Peyer's patch (tissue), 4 donors: ENCODE results near the gene COBL. TPM values are rescaled to one million over a fixed set of nuclear protein-coding genes. Genes with fewer than 3 reads are reported as not detected.

Experiments
- DNase-seq, 3 donors: peaks; one replicate each; pipeline ENCODE4 v3.0.0-alpha.2; 2017 to 2019
- H3K27ac ChIP-seq, 4 donors: fragments of 200-600 bp; sonication (generic); one replicate each; pipeline ENCODE4 v1.5.1; 2016 to 2019
- H3K27me3 ChIP-seq, 2 donors: fragments of 200-600 bp; sonication (generic); one replicate each; pipeline ENCODE4 v1.5.1; 2019
- H3K36me3 ChIP-seq, 3 donors: fragments of 200-600 bp; sonication (generic); one replicate each; pipeline ENCODE4 v1.5.1; 2016 to 2019
- H3K4me1 ChIP-seq, 4 donors: fragments of 200-600 bp; sonication (generic); one replicate each; pipeline ENCODE4 v1.5.1; 2016 to 2019
- H3K4me3 ChIP-seq, 4 donors: fragments of 200-600 bp; sonication (generic); 1 replicate in 3 of 4; 2 replicates in 1 of 4; pipeline ENCODE4 v1.5.1; 2016 to 2019; ENCODE audit warnings: mild to moderate bottlenecking in 1 of 4
- H3K9me3 ChIP-seq, 4 donors: fragments of 200-600 bp; sonication (generic); one replicate each; pipeline ENCODE4 v1.5.1; 2016 to 2019; ENCODE audit warnings: mild to moderate bottlenecking in 1 of 4
- POLR2A ChIP-seq, 2 donors: fragments of 450-650 bp; IDR thresholded peaks; one replicate each; pipeline ENCODE4 v1.5.1; 2017; ENCODE audit warnings: antibody characterized with exemption in 2 of 2, mild to moderate bottlenecking in 2 of 2, moderate library complexity in 2 of 2
- total RNA-seq, 4 donors: library from RNA; depleted of rRNA; stranded (reverse); fragments of >200 nt; gene quantifications; one replicate each; pipeline ENCODE4 v1.1.0, GENCODE V29; 2016
- TF ChIP-seq, protein P1 (sequence below), 6 experiments: fragments of 450-650 bp in 4 of 6; fragments of 200-600 bp in 2 of 6; sonication (generic) in 1 of 6; IDR thresholded peaks; one replicate each; pipeline ENCODE4 v1.5.1; 2017 to 2019; ENCODE audit warnings: antibody characterized with exemption in 6 of 6, mild to moderate bottlenecking in 3 of 6, moderate library complexity in 1 of 6

The COBL gene
- total RNA-seq, 4 donors from 2014 or later, result 25.6 to 129 (median 116) TPM

DNA sequence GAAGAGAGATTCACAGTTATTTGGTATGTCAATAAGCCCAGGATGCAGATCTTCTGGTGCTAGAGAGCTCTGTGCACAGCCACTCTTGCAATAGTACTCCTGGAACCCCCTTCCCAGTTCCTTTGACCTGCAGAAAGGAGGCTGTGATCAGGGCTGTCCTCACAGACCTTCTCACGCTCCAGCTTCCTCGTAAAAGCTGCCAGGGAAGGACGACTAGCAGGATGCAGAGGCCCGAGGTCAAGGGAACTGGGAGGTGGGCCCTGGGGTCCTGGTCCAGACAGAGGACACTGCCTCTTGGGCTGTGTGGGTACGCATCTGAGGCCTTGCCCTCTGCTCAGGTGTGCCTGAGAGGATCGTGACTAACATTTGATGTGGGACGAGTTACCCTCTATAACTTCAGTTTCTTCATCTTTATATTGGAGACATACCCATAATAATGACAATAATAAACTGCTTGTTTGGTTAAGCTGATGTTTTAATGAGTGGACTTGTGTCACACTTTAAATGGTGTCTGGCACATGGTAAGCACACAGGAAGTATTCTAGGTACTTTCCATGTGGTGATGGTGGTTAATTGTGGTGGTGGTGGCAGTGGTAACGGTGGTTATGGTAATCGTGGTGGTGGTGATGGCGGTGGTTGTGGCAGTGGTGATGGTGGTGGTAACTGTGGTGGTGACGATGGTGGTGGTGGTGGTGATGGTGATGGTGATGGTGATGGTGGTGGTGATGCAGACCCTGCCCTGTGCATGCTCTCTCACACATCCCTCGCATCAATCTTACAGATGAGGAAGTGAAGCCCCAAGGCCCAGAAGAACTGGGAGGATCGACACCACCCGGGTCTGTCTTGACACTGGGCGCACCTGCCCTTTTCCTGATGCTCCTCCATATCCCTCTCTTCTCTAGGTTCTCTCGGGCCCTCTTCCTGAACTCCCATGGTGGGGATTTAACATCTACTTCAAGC is 298.8 kb downstream of the COBL start:
- Histone ChIP-seq H3K27ac (no peak overlapping the region), H3K4me3 (no peak overlapping the region), H3K9me3 (no peaks in the 10 kb centered on the region), H3K36me3 (no peaks in the 10 kb centered on the region), H3K4me1 (no peaks in the 10 kb centered on the region), H3K27me3 (no peaks in the 10 kb centered on the region)
- TF ChIP-seq, protein P1, sequence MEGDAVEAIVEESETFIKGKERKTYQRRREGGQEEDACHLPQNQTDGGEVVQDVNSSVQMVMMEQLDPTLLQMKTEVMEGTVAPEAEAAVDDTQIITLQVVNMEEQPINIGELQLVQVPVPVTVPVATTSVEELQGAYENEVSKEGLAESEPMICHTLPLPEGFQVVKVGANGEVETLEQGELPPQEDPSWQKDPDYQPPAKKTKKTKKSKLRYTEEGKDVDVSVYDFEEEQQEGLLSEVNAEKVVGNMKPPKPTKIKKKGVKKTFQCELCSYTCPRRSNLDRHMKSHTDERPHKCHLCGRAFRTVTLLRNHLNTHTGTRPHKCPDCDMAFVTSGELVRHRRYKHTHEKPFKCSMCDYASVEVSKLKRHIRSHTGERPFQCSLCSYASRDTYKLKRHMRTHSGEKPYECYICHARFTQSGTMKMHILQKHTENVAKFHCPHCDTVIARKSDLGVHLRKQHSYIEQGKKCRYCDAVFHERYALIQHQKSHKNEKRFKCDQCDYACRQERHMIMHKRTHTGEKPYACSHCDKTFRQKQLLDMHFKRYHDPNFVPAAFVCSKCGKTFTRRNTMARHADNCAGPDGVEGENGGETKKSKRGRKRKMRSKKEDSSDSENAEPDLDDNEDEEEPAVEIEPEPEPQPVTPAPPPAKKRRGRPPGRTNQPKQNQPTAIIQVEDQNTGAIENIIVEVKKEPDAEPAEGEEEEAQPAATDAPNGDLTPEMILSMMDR (IDR thresholded peaks at IDR 0.05), result no peak
- no peak for TF ChIP-seq POLR2A (IDR thresholded peaks at IDR 0.05)
- no peak for DNase-seq

DNA sequence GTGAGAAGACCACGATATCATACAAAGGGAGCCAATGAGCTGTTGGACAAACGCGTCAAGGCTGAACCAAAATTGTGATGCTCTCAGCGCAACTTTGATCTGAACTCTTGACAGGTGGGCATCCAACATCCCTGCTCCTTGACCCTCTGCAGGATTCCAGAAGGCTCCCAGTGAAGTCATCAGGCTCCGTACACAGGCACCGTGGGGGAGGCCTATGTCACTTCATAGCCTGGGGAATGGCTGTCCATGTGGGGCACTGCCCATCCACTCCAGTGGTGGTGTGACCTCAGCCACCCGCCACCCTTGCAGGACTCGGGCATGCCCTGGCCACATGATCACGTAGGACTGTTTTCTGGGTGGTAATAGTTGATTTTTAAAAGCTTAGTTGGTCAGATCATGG is 300.1 kb downstream of the COBL start:
- DNase-seq, result no peak
- no peaks in the 10 kb centered on the region for H3K36me3 ChIP-seq
- no peaks in the 10 kb centered on the region for H3K4me1 ChIP-seq
- H3K27me3 ChIP-seq, result no peaks in the 10 kb centered on the region
- TF ChIP-seq POLR2A (IDR thresholded peaks at IDR 0.05), result no peak
- TF ChIP-seq, protein P1 (IDR thresholded peaks at IDR 0.05), result no peak
- no peak overlapping the region for H3K4me3 ChIP-seq
- no peak overlapping the region for H3K27ac ChIP-seq
- no peaks in the 10 kb centered on the region for H3K9me3 ChIP-seq

DNA sequence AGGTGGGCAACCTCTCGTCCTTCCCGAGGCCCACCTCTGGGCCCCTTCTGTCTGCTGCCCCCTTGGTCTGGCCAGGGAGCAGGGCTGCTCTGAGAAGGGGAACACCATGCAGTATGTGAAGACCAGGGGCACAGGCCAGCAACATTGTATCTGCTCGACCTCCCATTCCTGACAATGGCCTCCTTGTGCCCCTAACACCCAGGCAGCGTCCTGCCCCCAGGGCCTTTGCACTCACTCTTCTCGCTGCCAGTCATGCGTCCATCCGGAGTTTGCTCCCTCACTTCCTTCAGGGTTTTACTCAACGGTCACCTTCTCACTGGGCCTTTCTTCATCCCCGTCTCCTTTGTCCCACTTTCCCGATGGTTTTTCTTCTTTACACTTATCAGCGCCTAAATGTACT is 301.0 kb downstream of the COBL start:
- Histone ChIP-seq H3K27ac (no peak overlapping the region), H3K9me3 (no peaks in the 10 kb centered on the region), H3K27me3 (no peaks in the 10 kb centered on the region), H3K4me3 (no peak overlapping the region), H3K4me1 (no peaks in the 10 kb centered on the region), H3K36me3 (no peaks in the 10 kb centered on the region)
- TF ChIP-seq POLR2A (IDR thresholded peaks at IDR 0.05), result no peak
- TF ChIP-seq, protein P1 (IDR thresholded peaks at IDR 0.05), result no peak
- DNase-seq, result no peak

DNA sequence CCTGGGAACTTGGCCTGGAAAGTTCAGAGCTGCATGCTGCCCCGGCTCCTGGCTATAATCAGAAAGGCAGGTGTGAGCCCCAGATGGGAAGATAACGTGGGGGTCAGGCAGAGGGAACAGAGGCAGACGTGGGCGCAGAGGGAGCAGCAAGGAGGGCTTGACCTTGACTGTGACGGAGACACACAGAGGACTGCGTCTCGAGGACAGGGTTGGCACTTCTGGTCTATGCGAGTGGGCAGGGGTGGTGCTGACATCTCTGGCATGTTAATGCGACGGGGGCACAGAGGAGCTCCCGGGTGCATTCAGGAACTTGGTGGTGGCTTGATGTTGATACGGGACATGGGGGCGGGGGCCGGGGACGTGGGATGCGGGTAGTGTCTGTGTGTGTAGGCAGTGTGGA is 301.8 kb downstream of the COBL start:
- Histone ChIP-seq H3K36me3 (no peaks in the 10 kb centered on the region), H3K4me1 (no peaks in the 10 kb centered on the region), H3K27me3 (no peaks in the 10 kb centered on the region), H3K9me3 (no peaks in the 10 kb centered on the region), H3K4me3 (no peak overlapping the region), H3K27ac (no peak overlapping the region)
- TF ChIP-seq, protein P1 (IDR thresholded peaks at IDR 0.05), result no peak
- TF ChIP-seq POLR2A (IDR thresholded peaks at IDR 0.05), result no peak
- no peak for DNase-seq

DNA sequence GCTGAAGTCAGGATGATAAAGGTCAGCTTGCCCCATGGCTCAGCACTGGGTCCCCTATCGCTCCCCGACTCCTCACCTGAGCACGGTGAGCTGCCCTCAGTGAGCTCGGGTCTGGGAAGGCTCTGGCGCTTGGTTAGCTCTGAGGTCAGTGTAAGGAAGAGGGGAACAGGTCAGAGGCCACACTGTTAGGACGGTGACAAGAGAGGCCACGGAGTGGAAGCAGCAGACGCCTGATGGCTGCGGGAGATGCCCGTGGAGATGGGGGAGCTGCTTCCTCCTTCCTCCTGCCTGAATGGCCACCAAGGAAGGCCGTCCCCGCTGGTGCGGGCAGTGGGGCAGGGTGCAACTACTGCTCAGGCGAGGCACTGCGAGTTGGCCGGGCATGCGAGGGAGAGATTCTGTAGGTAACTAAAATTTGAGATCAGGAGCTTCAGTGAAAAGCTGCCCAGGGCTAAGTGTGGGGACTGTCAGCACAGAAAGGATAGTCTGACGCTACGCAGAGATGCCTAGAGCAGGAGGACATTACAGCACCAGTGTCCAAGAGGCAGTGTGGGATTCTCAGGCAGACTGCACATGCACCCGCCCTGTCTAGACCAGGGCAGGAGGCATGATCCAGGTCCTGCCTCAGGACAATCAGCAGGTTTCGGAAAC is 302.6 kb downstream of the COBL start:
- Histone ChIP-seq H3K36me3 (no peaks in the 10 kb centered on the region), H3K9me3 (no peaks in the 10 kb centered on the region)
- TF ChIP-seq POLR2A (IDR thresholded peaks at IDR 0.05), result no peak
- TF ChIP-seq, protein P1 (IDR thresholded peaks at IDR 0.05), result no peak

More for the DNA sequence above, 302.6 kb downstream of the COBL start:
- H3K4me3 ChIP-seq, result no peak overlapping the region
- no peaks in the 10 kb centered on the region for H3K27me3 ChIP-seq
- H3K4me1 ChIP-seq, result no peaks in the 10 kb centered on the region
- DNase-seq, result no peak
- H3K27ac ChIP-seq, result no peak overlapping the region
